ENCODE results near the gene GAR1. TPM values are rescaled to one million over a fixed set of nuclear protein-coding genes. Genes with fewer than 3 reads are reported as not detected.
"Not testable (repeated sequence)": the region's sequence is repeated elsewhere in the genome, so short reads cannot be mapped to it uniquely, and the experiment has no call there.

GAR1 gene
- polyA plus RNA-seq, 1 donor (not counting 4 experiments of a cell fraction or from before 2014, with no cell fraction given), result 31.9 TPM

DNA sequence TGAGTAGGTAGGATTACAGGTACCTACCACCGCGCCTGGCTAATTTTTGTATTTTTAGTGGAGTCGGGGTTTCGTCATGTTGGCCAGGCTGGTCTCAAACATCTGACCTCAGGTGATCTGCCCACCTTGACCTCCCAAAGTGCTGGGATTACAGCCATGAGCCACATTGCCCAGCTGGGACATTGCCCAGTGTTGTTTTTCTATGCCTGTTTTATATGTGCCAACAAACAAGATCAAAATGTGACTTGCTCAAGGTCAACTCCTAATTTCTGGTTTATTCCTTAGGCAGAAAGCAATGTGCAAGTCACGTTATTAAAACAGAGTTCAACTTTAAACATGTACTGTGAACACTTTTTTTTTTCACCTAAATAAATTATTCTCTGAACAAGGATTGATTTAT is 35.0 kb downstream of the GAR1 start:
- Histone ChIP-seq H2AFZ (ENCODE audit: control insufficient read depth, low read length) (no peak overlapping the region), H3K4me2 (ENCODE audit: control insufficient read depth, extremely low read depth, insufficient read depth, low read depth, low read length) (no peak overlapping the region), H3K27ac (ENCODE audit: control insufficient read depth, insufficient read depth, low read length) (no peak overlapping the region), H3K9ac (ENCODE audit: control insufficient read depth, extremely low read depth, insufficient read depth, low read length) (no peak overlapping the region), H3K4me3 (ENCODE audit: control insufficient read depth in 2 of 3, extremely low read depth in 1 of 3, insufficient read depth in 2 of 3, low read depth in 1 of 3, low read length in 3 of 3) (no peak overlapping the region), H3K9me3 (ENCODE audit: control insufficient read depth, low read depth, low read length) (no peaks in the 10 kb centered on the region), H3K27me3 (ENCODE audit: control insufficient read depth, extremely low read depth, insufficient read depth, low read length) (no peaks in the 10 kb centered on the region), H3K36me3 (ENCODE audit: control insufficient read depth in 2 of 2, extremely low read depth in 1 of 2, insufficient read depth in 2 of 2, low read length in 2 of 2) (no peaks in the 10 kb centered on the region), H3K4me1 (ENCODE audit: control insufficient read depth, extremely low read depth, insufficient read depth, low read length) (no peaks in the 10 kb centered on the region), H3K79me2 (ENCODE audit: control insufficient read depth, insufficient read depth, low read length) (no peaks in the 10 kb centered on the region), H3K9me1 (ENCODE audit: control insufficient read depth, extremely low read depth, insufficient read depth, low read length) (no peaks in the 10 kb centered on the region), H4K20me1 (ENCODE audit: control insufficient read depth, extremely low read depth, insufficient read depth, low read length) (no peaks in the 10 kb centered on the region)
- dilution Hi-C loops (cut with MboI; ENCODE audit: extremely low pct_ligation_motif_present, low sequenced_read_pairs), result no loop called here
- no peak for TF ChIP-seq CTCF (optimal IDR thresholded peaks at IDR 0.05 in 1 of 3, IDR thresholded peaks at IDR 0.05 in 1 of 3, conservative IDR thresholded peaks at IDR 0.05 in 1 of 3; ENCODE audit: extremely low read depth in 1 of 3, insufficient read depth in 2 of 3, low read length in 3 of 3)
- TF ChIP-seq EZH2 (IDR thresholded peaks at IDR 0.05; ENCODE audit: low read length), result no peak
- DNase-seq (ENCODE audit: low read depth, low spot score) (no peak), FAIRE-seq (no peak)

DNA sequence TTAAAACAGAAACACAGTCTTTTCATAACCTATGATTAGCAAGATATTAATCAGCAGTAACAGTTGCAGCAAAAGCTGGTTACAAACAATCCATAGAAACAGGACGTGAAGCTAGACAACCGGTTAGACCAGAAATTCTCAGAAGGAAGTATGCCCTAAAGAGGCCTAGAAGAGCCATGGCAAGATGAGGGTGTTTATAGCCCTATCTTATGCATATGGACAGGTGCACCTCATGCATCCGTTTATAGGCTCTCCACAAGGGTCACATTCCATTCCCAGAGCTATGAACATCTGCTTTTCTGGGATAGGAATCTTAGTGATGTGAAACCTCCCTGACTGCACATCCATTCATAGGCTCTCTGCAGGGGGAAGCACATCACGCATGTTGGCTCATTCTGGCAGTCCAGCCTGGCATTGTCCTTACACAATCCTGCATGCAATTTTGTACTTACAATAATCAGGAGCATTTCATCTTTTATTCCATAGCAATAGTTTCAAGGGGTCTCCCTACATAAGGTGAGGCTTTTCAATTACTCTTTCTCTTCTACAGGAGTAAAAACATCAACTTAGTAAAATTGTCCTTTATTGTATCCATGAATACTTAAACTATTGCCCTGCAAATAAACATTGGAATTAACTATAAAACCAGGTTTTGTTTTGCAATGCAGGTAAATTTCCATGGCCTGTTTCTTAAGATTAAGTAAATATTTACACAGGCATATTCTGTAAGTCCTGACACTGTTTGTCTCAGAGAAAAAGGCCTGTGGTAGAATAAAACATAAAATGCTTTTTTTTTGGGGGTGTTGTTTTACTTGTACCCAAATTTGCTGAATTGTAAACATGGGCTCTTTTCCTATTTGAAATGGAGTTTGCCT is 44.1 kb downstream of the GAR1 start:
- H3K27me3 ChIP-seq (ENCODE audit: control insufficient read depth, extremely low read depth, insufficient read depth, low read length); H3K9ac ChIP-seq (ENCODE audit: control insufficient read depth, extremely low read depth, insufficient read depth, low read length); H4K20me1 ChIP-seq (ENCODE audit: control insufficient read depth, extremely low read depth, insufficient read depth, low read length); dilution Hi-C loops (cut with MboI; ENCODE audit: extremely low pct_ligation_motif_present, low sequenced_read_pairs); FAIRE-seq; H3K9me3 ChIP-seq (ENCODE audit: control insufficient read depth, low read depth, low read length); H3K4me2 ChIP-seq (ENCODE audit: control insufficient read depth, extremely low read depth, insufficient read depth, low read depth, low read length); H3K36me3 ChIP-seq (ENCODE audit: control insufficient read depth in 2 of 2, extremely low read depth in 1 of 2, insufficient read depth in 2 of 2, low read length in 2 of 2); DNase-seq (ENCODE audit: low read depth, low spot score); H3K27ac ChIP-seq (ENCODE audit: control insufficient read depth, insufficient read depth, low read length); H3K9me1 ChIP-seq (ENCODE audit: control insufficient read depth, extremely low read depth, insufficient read depth, low read length); H3K79me2 ChIP-seq (ENCODE audit: control insufficient read depth, insufficient read depth, low read length); H3K4me1 ChIP-seq (ENCODE audit: control insufficient read depth, extremely low read depth, insufficient read depth, low read length); H2AFZ ChIP-seq (ENCODE audit: control insufficient read depth, low read length); H3K4me3 ChIP-seq (ENCODE audit: control insufficient read depth in 2 of 3, extremely low read depth in 1 of 3, insufficient read depth in 2 of 3, low read depth in 1 of 3, low read length in 3 of 3): not testable (repeated sequence)
